LNCAP (cell line): ENCODE results near the gene SLIT3.

Experiments
- CTCF ChIP-seq: fragments of 450-650 bp; IDR thresholded peaks from 2 replicates; pipeline ENCODE4 v1.5.1; 2017; ENCODE audit warnings: mild to moderate bottlenecking

The SLIT3 gene

GRCh38 chr5:168752012-168752411, 548.9 kb downstream of the SLIT3 start:
- TF ChIP-seq CTCF, result no peak

- no peak for TF ChIP-seq CTCF
Measured at GRCh38 chr5:168750926-168751325, 550.0 kb downstream of the SLIT3 start.

GRCh38 chr5:168749391-168750100, 551.4 kb downstream of the SLIT3 start:
- TF ChIP-seq CTCF, result no peak

- peak; percentile 83 for TF ChIP-seq CTCF
Measured at GRCh38 chr5:168747987-168748777, 552.8 kb downstream of the SLIT3 start.

- TF ChIP-seq CTCF, result no peak
Measured at GRCh38 chr5:168746893-168747640, 553.9 kb downstream of the SLIT3 start.

GRCh38 chr5:168743617-168744016, 557.3 kb downstream of the SLIT3 start:
- TF ChIP-seq CTCF, result no peak

GRCh38 chr5:168740811-168741213, 560.1 kb downstream of the SLIT3 start:
- TF ChIP-seq CTCF, result no peak
